Neutrophil (primary cell): Measurements from ENCODE around the gene DEPP1.

Experiments
- H3K27ac ChIP-seq: fragments of 200-600 bp; sonication (generic); 2 replicates; pipeline ENCODE4 v1.5.1; 2016; ENCODE audit warnings: mild to moderate bottlenecking, moderate library complexity
- H3K27me3 ChIP-seq: fragments of 200-600 bp; sonication (generic); 2 replicates; pipeline ENCODE4 v1.6.0; 2016; ENCODE audit warnings: mild to moderate bottlenecking
- H3K36me3 ChIP-seq: fragments of 200-600 bp; sonication (generic); 2 replicates; pipeline ENCODE4 v1.5.1; 2017
- H3K4me1 ChIP-seq, 2 experiments: fragments of 200-600 bp in 1 of 2; sonication (generic) in 1 of 2; 1 replicate in 1 of 2; 2 replicates in 1 of 2; pipeline versions ENCODE4 v1.5.1 to v1.6.1; 2013 to 2016; ENCODE audit warnings: low read depth in 1 of 2, low read length in 1 of 2, mild to moderate bottlenecking in 1 of 2, moderate library complexity in 1 of 2; ENCODE audit not compliant: control insufficient read depth in 1 of 2, insufficient read depth in 1 of 2
- H3K4me3 ChIP-seq, 2 experiments: fragments of 200-600 bp in 1 of 2; sonication (generic) in 1 of 2; 1 replicate in 1 of 2; 2 replicates in 1 of 2; pipeline ENCODE4 v1.5.1; 2013 to 2016; ENCODE audit warnings: low read depth in 1 of 2, low read length in 1 of 2, mild to moderate bottlenecking in 1 of 2, moderate library complexity in 1 of 2
- H3K9me3 ChIP-seq: fragments of 200-600 bp; sonication (generic); 2 replicates; pipeline ENCODE4 v1.5.1; 2016
- TF ChIP-seq, protein P1 (sequence below): fragments of 200-600 bp; sonication (generic); IDR thresholded peaks from 2 replicates; pipeline ENCODE4 v1.5.1; 2016; ENCODE audit warnings: antibody characterized with exemption

The DEPP1 gene

DNA sequence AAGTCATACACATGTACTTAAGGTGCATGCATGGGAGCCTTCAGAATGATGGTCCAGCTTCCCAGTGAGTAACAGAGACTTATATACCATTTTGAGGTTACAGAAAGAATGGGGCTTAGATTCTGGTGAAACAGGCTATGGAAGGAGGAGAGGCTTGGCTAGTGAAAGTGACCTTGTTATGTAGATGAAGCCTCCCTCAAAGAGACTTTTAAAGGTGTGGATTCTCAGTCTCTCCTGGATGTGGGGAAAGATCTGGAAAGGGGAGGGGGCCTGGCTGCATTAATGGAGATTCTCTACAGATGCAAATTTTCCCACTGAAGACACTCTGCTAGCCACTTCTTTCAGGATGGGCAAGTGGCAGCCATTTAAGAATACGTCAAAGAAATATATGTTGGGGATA lies 13.5 kb downstream of the DEPP1 start:
- Histone ChIP-seq H3K27ac (no peak overlapping the region), H3K36me3 (no peaks in the 10 kb centered on the region), H3K4me3 (no peak overlapping the region), H3K4me1 (peaks cover 48 to 55% of the 10 kb centered on the region in 2 experiments), H3K9me3 (no peaks in the 10 kb centered on the region), H3K27me3 (no peaks in the 10 kb centered on the region)
- TF ChIP-seq, protein P1, sequence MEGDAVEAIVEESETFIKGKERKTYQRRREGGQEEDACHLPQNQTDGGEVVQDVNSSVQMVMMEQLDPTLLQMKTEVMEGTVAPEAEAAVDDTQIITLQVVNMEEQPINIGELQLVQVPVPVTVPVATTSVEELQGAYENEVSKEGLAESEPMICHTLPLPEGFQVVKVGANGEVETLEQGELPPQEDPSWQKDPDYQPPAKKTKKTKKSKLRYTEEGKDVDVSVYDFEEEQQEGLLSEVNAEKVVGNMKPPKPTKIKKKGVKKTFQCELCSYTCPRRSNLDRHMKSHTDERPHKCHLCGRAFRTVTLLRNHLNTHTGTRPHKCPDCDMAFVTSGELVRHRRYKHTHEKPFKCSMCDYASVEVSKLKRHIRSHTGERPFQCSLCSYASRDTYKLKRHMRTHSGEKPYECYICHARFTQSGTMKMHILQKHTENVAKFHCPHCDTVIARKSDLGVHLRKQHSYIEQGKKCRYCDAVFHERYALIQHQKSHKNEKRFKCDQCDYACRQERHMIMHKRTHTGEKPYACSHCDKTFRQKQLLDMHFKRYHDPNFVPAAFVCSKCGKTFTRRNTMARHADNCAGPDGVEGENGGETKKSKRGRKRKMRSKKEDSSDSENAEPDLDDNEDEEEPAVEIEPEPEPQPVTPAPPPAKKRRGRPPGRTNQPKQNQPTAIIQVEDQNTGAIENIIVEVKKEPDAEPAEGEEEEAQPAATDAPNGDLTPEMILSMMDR: no peak

DNA sequence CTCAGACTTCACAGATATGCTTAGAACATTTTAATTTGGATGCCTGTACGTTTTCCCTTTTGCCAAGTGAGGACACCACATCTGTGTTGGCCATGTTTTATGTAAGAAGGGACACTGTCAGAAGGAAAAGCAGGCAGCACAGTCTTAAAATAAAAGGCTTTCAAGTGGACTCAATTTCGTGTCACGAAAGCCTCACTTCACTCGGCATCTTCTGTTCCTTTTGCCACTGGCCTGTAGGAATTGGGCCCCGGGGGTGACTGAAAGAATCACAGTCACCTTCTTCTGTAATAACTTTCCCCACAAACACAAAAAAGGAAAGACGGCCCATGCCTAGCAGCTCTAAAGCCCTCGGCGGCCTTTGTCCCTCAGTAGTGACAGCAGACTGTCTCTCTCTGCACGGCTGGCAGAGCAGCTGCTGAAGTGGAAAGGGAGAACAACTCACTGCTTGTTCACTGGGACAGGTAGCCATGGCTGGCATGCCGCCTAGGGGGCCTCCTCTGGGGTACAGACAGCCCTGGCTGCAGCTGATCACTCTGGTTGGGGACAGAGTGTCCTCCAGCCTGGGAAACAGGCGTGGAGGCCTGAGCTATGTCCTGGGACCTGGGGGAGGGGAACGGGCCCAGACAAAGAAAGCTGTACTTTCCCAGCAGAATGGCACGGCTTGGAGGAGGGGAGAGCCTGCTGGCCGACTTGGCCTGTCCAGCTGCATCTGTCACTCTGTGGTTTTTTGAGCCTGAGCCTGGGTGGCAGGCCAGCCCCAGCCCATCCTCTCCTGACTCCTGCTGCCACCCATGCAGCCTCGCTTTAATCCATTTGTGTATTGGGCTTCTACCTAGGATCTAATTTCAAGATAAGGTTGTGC lies 14.6 kb downstream of the DEPP1 start:
- H3K27me3 ChIP-seq: no peaks in the 10 kb centered on the region
- no peak overlapping the region for H3K4me3 ChIP-seq
- H3K36me3 ChIP-seq: no peaks in the 10 kb centered on the region
- no peak overlapping the region for H3K27ac ChIP-seq
- no peaks in the 10 kb centered on the region for H3K9me3 ChIP-seq
- TF ChIP-seq, protein P1: no peak
- peaks cover 51 to 53% of the 10 kb centered on the region in 2 experiments for H3K4me1 ChIP-seq

DNA sequence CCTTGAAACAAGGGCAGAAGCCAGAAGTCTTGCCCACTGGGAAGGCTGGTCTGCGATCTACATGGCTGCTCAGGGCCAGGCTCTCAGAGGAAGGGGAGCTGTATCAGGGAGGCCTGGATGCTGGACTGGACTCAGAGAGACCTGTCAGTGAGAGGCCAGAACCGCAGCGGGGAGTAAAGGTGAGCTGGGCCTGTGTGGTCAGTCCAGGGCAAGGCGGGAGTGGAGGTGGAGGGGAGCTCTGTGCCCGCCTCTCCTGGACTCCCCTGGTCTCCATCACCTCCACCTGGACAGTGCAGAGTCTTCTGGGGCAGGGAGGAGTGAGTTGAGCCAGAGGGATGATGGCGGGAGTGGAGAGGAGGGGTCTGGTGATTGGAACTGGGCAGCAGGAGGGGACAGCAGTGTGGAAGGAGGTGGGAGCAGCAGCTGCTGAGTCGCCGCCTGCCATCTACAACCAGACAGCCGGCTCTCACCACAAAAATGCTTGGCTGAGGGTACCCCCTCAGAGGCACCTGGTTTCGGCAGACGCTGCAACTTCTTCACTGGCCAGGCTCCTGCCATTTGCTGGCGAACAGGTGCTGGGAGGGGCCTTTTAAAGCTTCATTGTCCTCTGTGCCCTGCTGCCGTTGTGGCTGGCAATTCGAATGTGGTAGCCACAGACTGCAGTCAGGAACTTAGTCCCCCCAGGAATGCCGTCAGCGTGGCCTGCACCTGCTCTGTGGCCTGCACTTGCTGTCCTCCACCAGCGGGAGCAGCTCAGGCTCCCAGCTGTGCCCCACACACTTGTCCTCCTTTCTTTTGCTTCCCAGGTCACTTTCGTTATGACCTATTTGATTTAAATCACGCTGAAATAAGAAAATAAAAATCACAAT lies 15.5 kb downstream of the DEPP1 start:
- H3K36me3 ChIP-seq: no peaks in the 10 kb centered on the region
- H3K27ac ChIP-seq: no peak overlapping the region

DNA sequence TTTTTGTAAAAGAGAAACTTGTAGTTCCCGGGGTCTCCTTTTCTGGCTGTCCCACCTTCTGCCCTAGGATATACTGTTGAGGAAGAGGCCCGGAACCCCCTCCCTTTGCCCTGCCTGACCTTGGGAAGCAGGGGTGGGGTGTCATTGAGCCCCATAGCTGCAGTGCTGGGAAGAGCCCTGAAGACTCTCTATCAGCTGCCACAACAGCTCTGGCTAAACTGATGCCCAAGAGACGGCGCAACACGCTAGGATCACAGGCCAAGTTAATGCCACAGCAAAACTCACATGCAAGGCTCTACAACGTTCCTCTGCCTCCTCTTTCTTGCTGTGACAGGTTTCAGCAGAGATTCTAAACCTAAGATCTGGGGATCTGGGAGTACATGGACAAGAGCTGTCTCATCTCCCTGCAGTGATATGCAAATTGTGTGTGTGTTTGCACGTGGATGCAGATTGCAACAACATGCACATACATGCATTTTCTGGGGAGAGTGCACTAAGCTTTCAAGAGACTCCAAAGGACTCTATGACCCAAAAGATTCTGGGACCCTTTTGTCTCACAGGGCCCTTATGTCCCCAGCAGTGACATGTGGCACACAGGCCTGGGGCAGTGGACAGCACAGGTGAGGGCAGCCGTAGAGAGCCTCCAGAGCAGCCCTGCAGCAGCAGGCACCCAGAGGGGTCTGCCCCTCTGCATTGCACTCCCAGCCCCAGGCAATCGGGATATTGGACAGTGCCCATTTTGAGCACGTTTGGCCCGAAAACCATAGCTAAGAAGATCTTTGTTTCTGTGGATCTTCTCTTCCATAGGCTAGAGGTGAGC lies 16.5 kb downstream of the DEPP1 start:
- TF ChIP-seq, protein P1: no peak
- H3K36me3 ChIP-seq: no peaks in the 10 kb centered on the region
- H3K4me3 ChIP-seq: no peak overlapping the region
- H3K27ac ChIP-seq: no peak overlapping the region
- no peaks in the 10 kb centered on the region for H3K27me3 ChIP-seq
- H3K4me1 ChIP-seq: peaks cover 45 to 46% of the 10 kb centered on the region in 2 experiments
- no peaks in the 10 kb centered on the region for H3K9me3 ChIP-seq

More for the DNA sequence above, 15.5 kb downstream of the DEPP1 start:
- Histone ChIP-seq H3K4me1 (peaks cover 51 to 53% of the 10 kb centered on the region in 2 experiments), H3K4me3 (no peak overlapping the region), H3K27me3 (no peaks in the 10 kb centered on the region), H3K9me3 (no peaks in the 10 kb centered on the region)
- TF ChIP-seq, protein P1: no peak

DNA sequence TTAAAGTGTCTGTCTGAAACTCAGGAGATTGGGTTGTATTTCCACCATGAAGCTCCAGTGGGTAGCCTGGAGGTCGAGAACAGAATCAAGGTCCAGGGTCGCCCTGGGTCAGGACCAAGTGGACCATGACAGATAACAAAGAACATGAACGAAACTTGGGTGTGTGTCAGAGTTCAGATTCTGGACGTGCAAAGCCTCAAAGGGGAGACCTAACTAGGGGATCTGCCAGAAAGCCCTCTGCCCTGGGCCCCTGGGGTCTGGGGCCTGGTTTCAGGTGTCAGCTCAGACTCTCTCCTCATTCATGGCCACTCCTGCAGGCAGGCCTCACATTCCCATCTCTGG lies 17.4 kb downstream of the DEPP1 start:
- TF ChIP-seq, protein P1: no peak
- Histone ChIP-seq H3K9me3 (no peaks in the 10 kb centered on the region), H3K36me3 (no peaks in the 10 kb centered on the region), H3K4me3 (no peak overlapping the region), H3K27me3 (no peaks in the 10 kb centered on the region), H3K27ac (peak overlapping the region; percentile 8), H3K4me1 (peaks cover 36 to 37% of the 10 kb centered on the region in 2 experiments)
